Esophagus muscularis mucosa (tissue), 3 donors: Measurements from ENCODE around the gene PJA2.

Source experiments
- CTCF ChIP-seq, 3 experiments: fragments of 200-600 bp in 2 of 3; fragments of 450-650 bp in 1 of 3; sonication (generic) in 2 of 3; IDR thresholded peaks; one replicate each; pipeline ENCODE4 v1.5.1; 2017 to 2019; ENCODE audit warnings: antibody characterized with exemption in 3 of 3, mild to moderate bottlenecking in 2 of 3, moderate library complexity in 1 of 3
- POLR2A ChIP-seq: fragments of 450-650 bp; IDR thresholded peaks from one replicate; pipeline ENCODE4 v1.6.1; 2017; ENCODE audit warnings: antibody characterized with exemption, moderate library complexity, mild to moderate bottlenecking, low read depth

DNA sequence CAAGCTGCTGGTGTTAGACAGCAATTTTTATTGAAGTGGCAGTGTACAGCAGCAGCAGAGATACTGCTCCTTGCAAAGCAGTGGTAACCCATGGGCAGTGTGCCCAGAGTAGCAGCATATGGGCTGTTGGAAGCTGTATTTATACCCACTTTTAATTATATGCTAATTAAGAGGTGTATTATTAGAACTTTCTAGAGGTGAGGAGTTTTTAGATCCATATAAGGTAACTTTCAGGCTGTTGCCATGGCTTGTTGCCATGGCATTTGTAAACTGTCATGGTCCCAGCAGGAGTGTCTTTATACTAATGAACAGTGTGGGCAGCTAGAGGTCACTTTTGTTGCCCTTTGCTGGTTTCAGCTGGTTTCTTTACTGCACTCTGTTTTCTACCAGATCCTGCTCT is 3.7 kb upstream of the PJA2 start:
- TF ChIP-seq POLR2A: no peak
- TF ChIP-seq CTCF (IDR thresholded peaks at IDR 0.05): no peak
